HepG2 (cell line): ENCODE results near the gene HEBP1. TPM values are rescaled to one million over a fixed set of nuclear protein-coding genes. Genes with fewer than 3 reads are reported as not detected.

Source experiments
- ARHGAP35 ChIP-seq: sonication (generic); formaldehyde crosslinking; IDR thresholded peaks from 2 replicates; pipeline ENCODE4 v1.9.0; 2022; ENCODE audit warnings: mild to moderate bottlenecking, inconsistent platforms, moderate library complexity, missing genetic modification reagents, borderline replicate concordance
- GATAD2A ChIP-seq: IDR thresholded peaks from 2 replicates; pipeline ENCODE4 v1.6.1; 2016
- HDAC2 ChIP-seq: sonication (generic); formaldehyde crosslinking; IDR thresholded peaks from 2 replicates; pipeline ENCODE4 v1.4.0; 2020; ENCODE audit warnings: missing genetic modification reagents
- MTF2 ChIP-seq: sonication (generic); formaldehyde crosslinking; IDR thresholded peaks from 2 replicates; pipeline ENCODE4 v1.5.0; 2020; ENCODE audit warnings: missing genetic modification reagents, borderline replicate concordance
- ZNF230 ChIP-seq: sonication (generic); formaldehyde crosslinking; IDR thresholded peaks from 2 replicates; pipeline ENCODE4 v1.4.0; 2020; ENCODE audit warnings: mild to moderate bottlenecking, missing genetic modification reagents
- ZNF234 ChIP-seq: sonication (generic); formaldehyde crosslinking; conservative IDR thresholded peaks from 2 replicates; pipeline ENCODE4 v1.5.1; 2020; ENCODE audit warnings: mild to moderate bottlenecking, missing genetic modification reagents
- ZNF446 ChIP-seq: sonication (generic); formaldehyde crosslinking; IDR thresholded peaks from 2 replicates; pipeline ENCODE4 v1.5.0; 2020; ENCODE audit warnings: mild to moderate bottlenecking, missing genetic modification reagents
- polyA plus RNA-seq, 8 experiments: library from polyadenylated mRNA; depleted of rRNA in 3 of 8; stranded (reverse) in 7 of 8; unstranded in 1 of 8; fragments of >200 nt; fragmentation: Illumina TruSeq in 4 of 8; extraction: Trizol in 4 of 8; gene quantifications; 2 replicates each; pipeline versions ENCODE4 v1.2.1 to v1.2.3, GENCODE V29; 2011 to 2016; ENCODE audit warnings: low read depth in 4 of 8, missing spikeins in 1 of 8, mixed read lengths in 1 of 8; ENCODE audit not compliant: insufficient read depth in 1 of 8
- total RNA-seq, 5 experiments: library from RNA; depleted of rRNA; stranded (reverse); fragments of >200 nt; fragmentation: Illumina TruSeq; extraction: Trizol; gene quantifications; 2 replicates each; pipeline ENCODE4 v1.2.3, GENCODE V29; 2016; ENCODE audit warnings: low read depth in 1 of 5
- TF ChIP-seq, protein P1 (sequence below), 2 experiments: fragments of 450-650 bp in 1 of 2; sonication (generic) in 1 of 2; formaldehyde crosslinking in 1 of 2; IDR thresholded peaks; 2 replicates each; pipeline versions ENCODE4 v1.6.1 to v1.8.0; 2016 to 2022; ENCODE audit warnings: antibody characterized with exemption in 1 of 2, mild to moderate bottlenecking in 1 of 2, missing genetic modification reagents in 1 of 2
- TF ChIP-seq, protein P2 (sequence below): sonication (generic); formaldehyde crosslinking; IDR thresholded peaks from 2 replicates; pipeline ENCODE4 v1.5.0; 2020; ENCODE audit warnings: mild to moderate bottlenecking, missing genetic modification reagents
- TF ChIP-seq, protein P3 (sequence below): sonication (generic); formaldehyde crosslinking; IDR thresholded peaks from 2 replicates; pipeline ENCODE4 v1.8.1; 2023; ENCODE audit warnings: mild to moderate bottlenecking, missing genetic modification reagents
- TF ChIP-seq, protein P4 (sequence below): sonication (generic); formaldehyde crosslinking; IDR thresholded peaks from 2 replicates; pipeline ENCODE4 v1.5.0; 2020; ENCODE audit warnings: missing genetic modification reagents
- TF ChIP-seq, protein P5 (sequence below): sonication (generic); formaldehyde crosslinking; IDR thresholded peaks from 2 replicates; pipeline ENCODE4 v1.5.0; 2020; ENCODE audit warnings: missing genetic modification reagents

Gene HEBP1
- total and polyA plus RNA-seq, 2 of the 13 experiments (the other 11 are each of a cell fraction or from before 2014, with no cell fraction given), result 7.8 to 9.4 TPM

DNA sequence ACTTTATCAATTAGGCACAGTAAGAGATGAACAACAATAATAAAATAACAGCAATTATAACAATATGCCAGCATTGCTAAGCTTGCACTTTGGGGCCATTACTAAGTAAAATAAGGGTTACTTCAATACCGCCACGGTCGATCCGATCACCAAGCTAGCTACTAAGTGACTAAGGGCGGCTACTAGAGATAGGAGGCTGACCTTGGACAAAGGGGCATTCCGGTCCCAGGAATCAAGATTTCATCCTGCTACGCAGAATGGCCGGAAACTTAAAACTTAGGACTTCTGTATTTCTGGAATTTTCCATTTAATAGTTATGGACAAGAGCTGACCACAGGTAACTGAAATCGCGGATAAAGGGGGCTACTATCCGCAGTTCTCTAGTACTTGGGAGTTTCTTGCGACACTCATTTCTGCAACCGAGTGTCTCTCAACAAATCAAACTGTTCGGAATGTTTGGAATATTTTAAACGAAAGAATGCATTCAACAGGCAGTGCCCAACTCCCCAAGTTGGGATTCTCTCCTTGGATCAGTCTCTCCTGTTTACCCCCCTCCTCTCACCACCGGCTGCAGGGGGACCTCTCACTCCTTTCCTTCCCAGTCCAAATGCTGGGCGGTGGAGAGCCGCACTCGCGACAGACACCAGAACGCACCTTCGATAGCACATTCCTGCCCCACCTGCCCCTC lies 650 bp downstream of the HEBP1 start (continued):
- TF ChIP-seq, protein P1, sequence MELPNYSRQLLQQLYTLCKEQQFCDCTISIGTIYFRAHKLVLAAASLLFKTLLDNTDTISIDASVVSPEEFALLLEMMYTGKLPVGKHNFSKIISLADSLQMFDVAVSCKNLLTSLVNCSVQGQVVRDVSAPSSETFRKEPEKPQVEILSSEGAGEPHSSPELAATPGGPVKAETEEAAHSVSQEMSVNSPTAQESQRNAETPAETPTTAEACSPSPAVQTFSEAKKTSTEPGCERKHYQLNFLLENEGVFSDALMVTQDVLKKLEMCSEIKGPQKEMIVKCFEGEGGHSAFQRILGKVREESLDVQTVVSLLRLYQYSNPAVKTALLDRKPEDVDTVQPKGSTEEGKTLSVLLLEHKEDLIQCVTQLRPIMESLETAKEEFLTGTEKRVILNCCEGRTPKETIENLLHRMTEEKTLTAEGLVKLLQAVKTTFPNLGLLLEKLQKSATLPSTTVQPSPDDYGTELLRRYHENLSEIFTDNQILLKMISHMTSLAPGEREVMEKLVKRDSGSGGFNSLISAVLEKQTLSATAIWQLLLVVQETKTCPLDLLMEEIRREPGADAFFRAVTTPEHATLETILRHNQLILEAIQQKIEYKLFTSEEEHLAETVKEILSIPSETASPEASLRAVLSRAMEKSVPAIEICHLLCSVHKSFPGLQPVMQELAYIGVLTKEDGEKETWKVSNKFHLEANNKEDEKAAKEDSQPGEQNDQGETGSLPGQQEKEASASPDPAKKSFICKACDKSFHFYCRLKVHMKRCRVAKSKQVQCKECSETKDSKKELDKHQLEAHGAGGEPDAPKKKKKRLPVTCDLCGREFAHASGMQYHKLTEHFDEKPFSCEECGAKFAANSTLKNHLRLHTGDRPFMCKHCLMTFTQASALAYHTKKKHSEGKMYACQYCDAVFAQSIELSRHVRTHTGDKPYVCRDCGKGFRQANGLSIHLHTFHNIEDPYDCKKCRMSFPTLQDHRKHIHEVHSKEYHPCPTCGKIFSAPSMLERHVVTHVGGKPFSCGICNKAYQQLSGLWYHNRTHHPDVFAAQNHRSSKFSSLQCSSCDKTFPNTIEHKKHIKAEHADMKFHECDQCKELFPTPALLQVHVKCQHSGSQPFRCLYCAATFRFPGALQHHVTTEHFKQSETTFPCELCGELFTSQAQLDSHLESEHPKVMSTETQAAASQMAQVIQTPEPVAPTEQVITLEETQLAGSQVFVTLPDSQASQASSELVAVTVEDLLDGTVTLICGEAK (IDR thresholded peaks at IDR 0.05), result no peak
- TF ChIP-seq, protein P1 (CRISPR knock-in tag; IDR thresholded peaks at IDR 0.05), result 0 out of 2 replicates have a peak, but pooled peaks have one; percentile 18
- TF ChIP-seq, protein P2, sequence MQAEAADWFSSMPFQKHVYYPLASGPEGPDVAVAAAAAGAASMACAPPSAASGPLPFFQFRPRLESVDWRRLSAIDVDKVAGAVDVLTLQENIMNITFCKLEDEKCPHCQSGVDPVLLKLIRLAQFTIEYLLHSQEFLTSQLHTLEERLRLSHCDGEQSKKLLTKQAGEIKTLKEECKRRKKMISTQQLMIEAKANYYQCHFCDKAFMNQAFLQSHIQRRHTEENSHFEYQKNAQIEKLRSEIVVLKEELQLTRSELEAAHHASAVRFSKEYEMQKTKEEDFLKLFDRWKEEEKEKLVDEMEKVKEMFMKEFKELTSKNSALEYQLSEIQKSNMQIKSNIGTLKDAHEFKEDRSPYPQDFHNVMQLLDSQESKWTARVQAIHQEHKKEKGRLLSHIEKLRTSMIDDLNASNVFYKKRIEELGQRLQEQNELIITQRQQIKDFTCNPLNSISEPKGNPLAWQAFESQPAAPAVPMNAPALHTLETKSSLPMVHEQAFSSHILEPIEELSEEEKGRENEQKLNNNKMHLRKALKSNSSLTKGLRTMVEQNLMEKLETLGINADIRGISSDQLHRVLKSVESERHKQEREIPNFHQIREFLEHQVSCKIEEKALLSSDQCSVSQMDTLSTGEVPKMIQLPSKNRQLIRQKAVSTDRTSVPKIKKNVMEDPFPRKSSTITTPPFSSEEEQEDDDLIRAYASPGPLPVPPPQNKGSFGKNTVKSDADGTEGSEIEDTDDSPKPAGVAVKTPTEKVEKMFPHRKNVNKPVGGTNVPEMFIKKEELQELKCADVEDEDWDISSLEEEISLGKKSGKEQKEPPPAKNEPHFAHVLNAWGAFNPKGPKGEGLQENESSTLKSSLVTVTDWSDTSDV, result no peak
- 0 out of 2 replicates have a peak, but pooled peaks have one; percentile 3 for TF ChIP-seq HDAC2
- peak; percentile 36; the same call in 1 of the 2 replicates for TF ChIP-seq GATAD2A (CRISPR knock-in tag)
- TF ChIP-seq ARHGAP35, result 0 out of 2 replicates have a peak, but pooled peaks have one; percentile 49
- TF ChIP-seq MTF2, result 0 out of 2 replicates have a peak, but pooled peaks have one; percentile 35
- no peak for TF ChIP-seq ZNF446 (CRISPR knock-in tag)
- TF ChIP-seq, protein P3, sequence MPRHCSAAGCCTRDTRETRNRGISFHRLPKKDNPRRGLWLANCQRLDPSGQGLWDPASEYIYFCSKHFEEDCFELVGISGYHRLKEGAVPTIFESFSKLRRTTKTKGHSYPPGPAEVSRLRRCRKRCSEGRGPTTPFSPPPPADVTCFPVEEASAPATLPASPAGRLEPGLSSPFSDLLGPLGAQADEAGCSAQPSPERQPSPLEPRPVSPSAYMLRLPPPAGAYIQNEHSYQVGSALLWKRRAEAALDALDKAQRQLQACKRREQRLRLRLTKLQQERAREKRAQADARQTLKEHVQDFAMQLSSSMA (CRISPR knock-in tag), result 0 out of 2 replicates have a peak, but pooled peaks have one; percentile 50
- TF ChIP-seq, protein P4, sequence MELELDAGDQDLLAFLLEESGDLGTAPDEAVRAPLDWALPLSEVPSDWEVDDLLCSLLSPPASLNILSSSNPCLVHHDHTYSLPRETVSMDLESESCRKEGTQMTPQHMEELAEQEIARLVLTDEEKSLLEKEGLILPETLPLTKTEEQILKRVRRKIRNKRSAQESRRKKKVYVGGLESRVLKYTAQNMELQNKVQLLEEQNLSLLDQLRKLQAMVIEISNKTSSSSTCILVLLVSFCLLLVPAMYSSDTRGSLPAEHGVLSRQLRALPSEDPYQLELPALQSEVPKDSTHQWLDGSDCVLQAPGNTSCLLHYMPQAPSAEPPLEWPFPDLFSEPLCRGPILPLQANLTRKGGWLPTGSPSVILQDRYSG (CRISPR knock-in tag), result no peak
- TF ChIP-seq ZNF230, result no peak
- TF ChIP-seq ZNF234 (CRISPR knock-in tag), result 0 out of 2 replicates have a peak, but pooled peaks have one; percentile 57
- TF ChIP-seq, protein P5, sequence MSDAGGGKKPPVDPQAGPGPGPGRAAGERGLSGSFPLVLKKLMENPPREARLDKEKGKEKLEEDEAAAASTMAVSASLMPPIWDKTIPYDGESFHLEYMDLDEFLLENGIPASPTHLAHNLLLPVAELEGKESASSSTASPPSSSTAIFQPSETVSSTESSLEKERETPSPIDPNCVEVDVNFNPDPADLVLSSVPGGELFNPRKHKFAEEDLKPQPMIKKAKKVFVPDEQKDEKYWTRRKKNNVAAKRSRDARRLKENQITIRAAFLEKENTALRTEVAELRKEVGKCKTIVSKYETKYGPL, result no peak
